Stimulated activated CD8-positive, alpha-beta memory T cell treated with anti-CD3 and anti-CD28 coated beads, Interleukin-7, amount 100 ng/mL, for 1 hour (primary cell): ENCODE data around the gene SEC62.
A peak's percentile ranks its signal among the peaks of the same experiment; 100 is the strongest.
"Not testable (repeated sequence)": the region's sequence is repeated elsewhere in the genome, so short reads cannot be mapped to it uniquely, and the experiment has no call there.

ENCODE experiments used
- DNase-seq, 2 donors: peaks; one replicate each; pipeline ENCODE4 v3.0.0-alpha.2; 2020; ENCODE audit warnings: low read depth in 2 of 2

The SEC62 gene

GRCh38 chr3:170016057-170016456, 49.5 kb downstream of the SEC62 start:
- DNase-seq, result no peak

- not testable (repeated sequence) for DNase-seq
Measured at GRCh38 chr3:170019306-170019705, 52.7 kb downstream of the SEC62 start.

GRCh38 chr3:170021083-170021482, 54.5 kb downstream of the SEC62 start:
- no peak for DNase-seq

DNA sequence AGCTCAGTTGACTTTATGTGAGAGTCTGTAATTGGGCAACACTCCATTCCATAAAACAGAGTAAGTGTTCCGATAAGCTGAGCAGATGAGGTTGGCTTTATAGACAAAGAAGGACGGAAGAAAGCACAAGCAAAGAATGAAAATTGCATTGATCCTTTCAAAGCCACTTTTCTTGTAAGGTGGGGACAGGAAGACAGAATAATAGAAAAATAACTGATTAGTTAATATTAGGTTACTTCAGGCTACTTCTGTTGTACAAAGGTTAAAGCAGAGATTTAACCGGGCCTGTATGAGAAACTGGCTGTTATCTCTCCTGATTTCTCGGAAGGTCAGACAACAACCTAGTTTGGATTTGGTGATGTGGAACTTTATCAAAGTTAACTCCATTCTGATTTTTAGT, 55.7 kb downstream of the SEC62 start:
- no peak for DNase-seq

DNA sequence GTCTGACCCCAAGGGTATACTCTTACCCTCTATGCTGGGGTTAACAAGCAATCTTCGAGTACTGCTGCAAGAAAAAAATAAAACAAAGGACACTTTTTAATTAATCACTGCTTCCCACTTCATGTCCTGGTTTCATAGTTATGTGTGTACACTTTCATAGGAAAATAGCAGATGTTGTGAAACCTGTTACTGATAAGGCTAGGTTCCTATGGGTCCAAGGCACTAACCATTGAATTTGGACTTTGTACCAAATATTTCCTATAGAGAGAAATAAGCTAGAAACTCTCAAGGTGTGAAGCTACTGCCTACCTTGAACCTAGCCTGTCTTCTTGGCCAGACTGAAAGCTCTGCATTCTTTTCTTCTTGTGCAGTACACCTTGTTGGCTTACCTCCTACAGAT, 56.6 kb downstream of the SEC62 start:
- no peak for DNase-seq

- no peak for DNase-seq
Measured at GRCh38 chr3:170024581-170024980, 58.0 kb downstream of the SEC62 start.

GRCh38 chr3:170027233-170028102, 60.9 kb downstream of the SEC62 start:
- no peak for DNase-seq

DNA sequence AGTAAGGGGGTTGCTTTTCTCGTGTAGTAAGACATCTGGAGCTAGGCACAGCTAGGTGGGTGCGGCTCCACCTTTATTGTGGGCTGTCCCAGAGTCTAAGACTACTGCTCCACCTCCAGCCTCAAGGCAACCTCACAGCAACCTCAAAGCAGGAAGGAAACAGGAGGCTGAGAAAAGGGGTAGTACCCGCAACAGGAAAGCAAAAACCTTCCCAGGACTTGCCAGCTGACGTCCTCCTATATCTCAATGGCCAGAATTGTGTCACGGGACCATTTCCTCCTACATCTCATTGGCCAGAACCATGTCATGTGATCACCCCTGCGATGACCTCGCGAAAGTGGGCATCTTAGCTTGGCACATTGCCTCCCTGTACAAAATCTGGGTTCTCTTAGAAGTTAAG, 66.9 kb downstream of the SEC62 start:
- no peak for DNase-seq

DNA sequence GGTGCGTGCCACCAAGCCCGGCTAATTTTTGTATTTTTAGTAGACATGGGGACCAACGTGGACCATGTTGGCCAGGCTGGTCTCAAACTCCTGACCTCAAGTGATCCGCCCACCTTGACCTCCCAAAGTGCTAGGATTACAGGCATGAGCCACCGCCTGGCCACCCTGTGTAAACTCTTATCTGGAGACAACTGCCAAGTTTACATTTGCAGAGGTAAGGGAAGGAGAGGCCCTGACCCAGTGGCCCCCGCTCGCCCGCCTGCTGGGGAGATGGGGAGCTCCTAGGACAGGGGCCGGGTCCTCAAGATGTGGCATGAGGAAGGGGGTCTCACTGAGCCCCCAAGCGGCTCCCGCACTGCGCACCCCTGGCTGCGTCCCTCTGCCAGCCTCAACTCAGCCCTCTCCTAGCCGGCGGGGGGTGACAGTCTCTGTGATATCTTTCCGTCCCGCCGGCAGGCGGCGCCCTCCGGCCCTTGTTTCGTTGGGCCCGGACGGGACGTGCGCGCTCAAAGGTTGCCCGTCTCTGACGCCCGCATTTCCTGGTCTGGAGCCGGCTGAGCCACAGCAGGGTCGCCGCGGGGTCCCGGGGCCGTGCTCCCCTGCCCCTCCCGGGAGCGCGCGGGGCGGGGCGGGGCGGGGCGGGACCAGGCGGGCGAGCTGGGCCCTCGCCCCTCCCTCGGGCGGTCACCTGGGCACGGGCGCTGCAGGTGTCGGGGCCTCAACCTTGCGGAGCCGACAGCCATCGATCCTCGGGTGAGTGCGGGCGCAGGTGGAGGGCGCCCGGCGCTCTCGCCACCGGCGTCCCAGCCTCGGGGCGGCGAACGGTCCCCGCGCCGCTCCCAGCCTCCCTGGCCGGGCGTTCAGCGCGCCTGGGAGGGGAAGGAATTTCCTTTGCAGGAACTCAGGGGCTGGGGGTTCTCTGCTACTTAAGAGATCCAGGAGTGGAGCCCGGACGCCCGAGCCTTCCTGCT, 71.1 kb downstream of the SEC62 start, which contains the start of gene GPR160:
Gene GPR160 (plus strand): TSS at position 533 of the 971 bp plus-strand sequence. CDS start 45,978 bp downstream, outside the sequence.
- peak; percentile 44 to 49 for DNase-seq

- peak in 1 of 2 donors; percentile 10 for DNase-seq
Measured at GRCh38 chr3:170038434-170039110, 72.0 kb downstream of the SEC62 start.

GRCh38 chr3:170040418-170040817, 73.8 kb downstream of the SEC62 start:
- no peak for DNase-seq

GRCh38 chr3:170043506-170043905, 76.9 kb downstream of the SEC62 start:
- DNase-seq, result no peak

- no peak for DNase-seq
Measured at GRCh38 chr3:170044271-170044670, 77.7 kb downstream of the SEC62 start.

- no peak for DNase-seq
Measured at GRCh38 chr3:170044795-170045244, 78.2 kb downstream of the SEC62 start.

GRCh38 chr3:170046269-170047132, 79.9 kb downstream of the SEC62 start:
- no peak for DNase-seq

GRCh38 chr3:170047133-170047404, 80.5 kb downstream of the SEC62 start:
- no peak for DNase-seq
